ENCODE measurements around the gene NSD2. TPM values are rescaled to one million over a fixed set of nuclear protein-coding genes. Genes with fewer than 3 reads are reported as not detected.

Gene NSD2
- total RNA-seq, 1 experiment from 2014 or later: 122 TPM

DNA sequence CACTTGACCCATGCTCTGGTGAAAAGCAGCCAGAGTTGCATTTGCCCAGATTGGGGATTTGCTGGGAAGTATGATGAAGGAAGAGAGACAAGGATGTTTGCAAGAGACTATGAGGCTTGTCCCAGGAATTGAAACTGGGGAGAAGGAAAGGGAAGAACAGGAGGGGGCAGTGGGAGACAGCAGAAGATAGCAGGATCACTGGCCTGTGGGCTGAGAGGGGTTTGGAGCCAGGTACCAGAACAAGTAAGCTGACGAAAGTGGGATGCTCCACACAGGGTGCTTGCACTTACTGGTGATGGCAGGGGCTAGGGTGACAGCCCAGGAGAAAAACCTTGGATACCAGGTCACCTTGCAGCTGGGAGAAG is 11.8 kb upstream of the NSD2 start:
- no TSS peak for BruUV-seq (replicated peaks)
- CTCF ChIA-PET: interaction anchor here (0.6 to 1.4 kb wide), 4 partner anchors 9 to 52 kb away, joined by 4 to 8 read pairs (median 6); no protein-coding TSS in a partner anchor
- no peak overlapping the region for H3K27ac Mint-ChIP-seq (ENCODE audit: unreplicated experiment)

DNA sequence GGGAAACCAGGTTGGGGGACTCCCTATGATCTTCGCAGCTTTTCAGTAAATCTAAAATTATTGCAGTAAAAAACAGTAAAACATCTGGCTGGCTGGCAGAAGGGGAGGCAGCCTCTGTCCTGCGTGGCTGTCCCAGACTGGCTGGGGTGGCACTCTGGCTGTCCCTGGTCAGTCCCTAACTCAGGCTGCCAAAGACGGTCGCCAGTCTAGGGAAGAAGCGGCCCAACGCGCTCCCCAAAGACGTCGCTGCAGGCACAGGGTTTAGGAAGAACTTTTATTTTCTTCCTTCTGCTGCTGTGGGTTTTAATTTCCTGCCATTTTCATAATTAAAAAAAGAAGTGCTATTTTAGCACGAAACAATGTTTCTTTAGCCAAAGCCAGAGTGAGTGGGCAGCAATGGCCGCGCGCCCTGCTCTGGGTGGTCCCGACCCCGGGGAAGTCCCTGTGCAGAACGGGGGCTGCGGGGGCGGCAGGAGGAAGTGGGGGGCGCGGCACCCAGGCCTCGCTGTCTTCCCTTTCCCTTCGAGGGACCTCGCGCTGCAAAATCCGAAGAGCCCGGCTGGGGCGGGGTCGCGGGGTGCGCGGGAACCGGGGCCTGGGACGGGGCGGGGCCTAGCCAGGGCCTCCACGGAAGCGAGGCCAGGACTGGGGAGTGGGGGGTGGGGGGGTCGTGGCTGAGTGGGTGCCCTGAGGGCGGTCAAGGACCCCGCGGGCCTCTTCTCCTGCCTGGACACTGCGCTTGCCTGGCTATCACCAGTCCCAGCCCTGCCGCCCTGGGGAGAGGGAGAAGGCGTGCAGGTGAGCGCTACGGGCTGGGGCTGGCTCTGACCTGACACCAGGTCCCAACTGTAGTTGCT is 8.9 kb upstream of the NSD2 start:
- no peak overlapping the region for H3K27ac Mint-ChIP-seq (ENCODE audit: unreplicated experiment)
- intact Hi-C loops (cut with micrococcal nuclease; ENCODE audit: unreplicated experiment): no loop called here
- H3K36me3 ChIP-seq (ENCODE audit: control insufficient read depth, insufficient read depth, low read length): no peaks in the 10 kb centered on the region
- H3K9me3 Mint-ChIP-seq (ENCODE audit: unreplicated experiment): no peaks in the 10 kb centered on the region
- peaks cover 32% of the 10 kb centered on the region for H3K4me1 ChIP-seq
- no peaks in the 10 kb centered on the region for H3K27me3 ChIP-seq (replicated peaks; ENCODE audit: control insufficient read depth, insufficient read depth, low read length)
- ChIA-PET CTCF (interaction anchor here (1.3 kb wide), 1 partner anchor 36 kb away, joined by 3 read pairs; no protein-coding TSS in a partner anchor), POLR2A (no interaction called here)
- no peaks in the 10 kb centered on the region for H3K9me3 ChIP-seq
- DNase-seq: no peak
- TF ChIP-seq, protein P1, sequence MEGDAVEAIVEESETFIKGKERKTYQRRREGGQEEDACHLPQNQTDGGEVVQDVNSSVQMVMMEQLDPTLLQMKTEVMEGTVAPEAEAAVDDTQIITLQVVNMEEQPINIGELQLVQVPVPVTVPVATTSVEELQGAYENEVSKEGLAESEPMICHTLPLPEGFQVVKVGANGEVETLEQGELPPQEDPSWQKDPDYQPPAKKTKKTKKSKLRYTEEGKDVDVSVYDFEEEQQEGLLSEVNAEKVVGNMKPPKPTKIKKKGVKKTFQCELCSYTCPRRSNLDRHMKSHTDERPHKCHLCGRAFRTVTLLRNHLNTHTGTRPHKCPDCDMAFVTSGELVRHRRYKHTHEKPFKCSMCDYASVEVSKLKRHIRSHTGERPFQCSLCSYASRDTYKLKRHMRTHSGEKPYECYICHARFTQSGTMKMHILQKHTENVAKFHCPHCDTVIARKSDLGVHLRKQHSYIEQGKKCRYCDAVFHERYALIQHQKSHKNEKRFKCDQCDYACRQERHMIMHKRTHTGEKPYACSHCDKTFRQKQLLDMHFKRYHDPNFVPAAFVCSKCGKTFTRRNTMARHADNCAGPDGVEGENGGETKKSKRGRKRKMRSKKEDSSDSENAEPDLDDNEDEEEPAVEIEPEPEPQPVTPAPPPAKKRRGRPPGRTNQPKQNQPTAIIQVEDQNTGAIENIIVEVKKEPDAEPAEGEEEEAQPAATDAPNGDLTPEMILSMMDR (IDR thresholded peaks at IDR 0.05; ENCODE audit: insufficient read depth in 1 of 2, low read depth in 1 of 2, low read length in 1 of 2, severe bottlenecking in 1 of 2, unreplicated experiment in 1 of 2): no peak
- H3K36me3 Mint-ChIP-seq (ENCODE audit: insufficient read depth, unreplicated experiment): no peaks in the 10 kb centered on the region
- H3K4me3 ChIP-seq (ENCODE audit: low read depth, low read length): no peak overlapping the region
- no TSS peak for BruUV-seq (replicated peaks)
- peaks cover 16% of the 10 kb centered on the region for H3K4me1 Mint-ChIP-seq (ENCODE audit: low read depth, unreplicated experiment)
- no peak overlapping the region for H3K4me3 Mint-ChIP-seq (ENCODE audit: unreplicated experiment)
- H3K27me3 Mint-ChIP-seq (ENCODE audit: insufficient read depth, unreplicated experiment): no peaks in the 10 kb centered on the region

More for the DNA sequence above, 11.8 kb upstream of the NSD2 start:
- H3K9me3 Mint-ChIP-seq (ENCODE audit: unreplicated experiment): no peaks in the 10 kb centered on the region
- no peak overlapping the region for H3K4me3 Mint-ChIP-seq (ENCODE audit: unreplicated experiment)
- DNase-seq: no peak
- intact Hi-C loops (cut with micrococcal nuclease; ENCODE audit: unreplicated experiment): no loop called here
- no peaks in the 10 kb centered on the region for H3K36me3 Mint-ChIP-seq (ENCODE audit: insufficient read depth, unreplicated experiment)
- Histone ChIP-seq H3K9me3 (no peaks in the 10 kb centered on the region), H3K36me3 (ENCODE audit: control insufficient read depth, insufficient read depth, low read length) (no peaks in the 10 kb centered on the region), H3K4me1 (peaks cover 27% of the 10 kb centered on the region), H3K27me3 (replicated peaks; ENCODE audit: control insufficient read depth, insufficient read depth, low read length) (no peaks in the 10 kb centered on the region), H3K4me3 (ENCODE audit: low read depth, low read length) (no peak overlapping the region)
- H3K4me1 Mint-ChIP-seq (ENCODE audit: low read depth, unreplicated experiment): peaks cover 8% of the 10 kb centered on the region
- TF ChIP-seq, protein P1 (IDR thresholded peaks at IDR 0.05; ENCODE audit: insufficient read depth in 1 of 2, low read depth in 1 of 2, low read length in 1 of 2, severe bottlenecking in 1 of 2, unreplicated experiment in 1 of 2): peak in 1 of 2 experiments; percentile 41
- POLR2A ChIA-PET: interaction anchor here (0.6 kb wide), 1 partner anchor 17 kb away, joined by 3 read pairs; no protein-coding TSS in a partner anchor
- no peaks in the 10 kb centered on the region for H3K27me3 Mint-ChIP-seq (ENCODE audit: insufficient read depth, unreplicated experiment)

DNA sequence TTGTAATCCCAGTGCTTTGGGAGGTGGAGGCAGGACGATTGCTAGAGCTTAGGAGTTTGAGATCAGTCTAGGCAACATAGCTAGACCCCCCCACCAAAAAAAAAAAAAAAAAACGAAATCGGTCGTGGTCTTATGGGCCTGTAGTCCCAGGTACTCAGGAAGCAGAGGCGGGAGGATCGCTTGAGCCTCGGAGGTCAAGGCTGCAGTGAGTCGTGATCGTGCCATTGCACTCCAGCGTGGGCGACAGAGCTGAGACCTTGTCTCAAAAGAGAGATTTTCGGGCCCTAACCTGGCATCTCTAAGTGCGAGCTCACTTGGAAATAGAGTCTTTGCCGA is 8.3 kb upstream of the NSD2 start:
- peak overlapping the region; percentile 11 for H3K27ac Mint-ChIP-seq (ENCODE audit: unreplicated experiment)
- no TSS peak for BruUV-seq (replicated peaks)
- Histone ChIP-seq H3K4me3 (ENCODE audit: low read depth, low read length) (no peak overlapping the region), H3K9me3 (no peaks in the 10 kb centered on the region), H3K27me3 (replicated peaks; ENCODE audit: control insufficient read depth, insufficient read depth, low read length) (no peaks in the 10 kb centered on the region), H3K4me1 (peaks cover 35% of the 10 kb centered on the region), H3K36me3 (ENCODE audit: control insufficient read depth, insufficient read depth, low read length) (no peaks in the 10 kb centered on the region)
- TF ChIP-seq, protein P1 (IDR thresholded peaks at IDR 0.05; ENCODE audit: insufficient read depth in 1 of 2, low read depth in 1 of 2, low read length in 1 of 2, severe bottlenecking in 1 of 2, unreplicated experiment in 1 of 2): no peak
- no peaks in the 10 kb centered on the region for H3K9me3 Mint-ChIP-seq (ENCODE audit: unreplicated experiment)
- intact Hi-C loops (cut with micrococcal nuclease; ENCODE audit: unreplicated experiment): no loop called here
- POLR2A ChIA-PET: no interaction called here
- peaks cover 5% of the 10 kb centered on the region for H3K36me3 Mint-ChIP-seq (ENCODE audit: insufficient read depth, unreplicated experiment)
- H3K4me3 Mint-ChIP-seq (ENCODE audit: unreplicated experiment): no peak overlapping the region
- CTCF ChIA-PET: no interaction called here
- H3K4me1 Mint-ChIP-seq (ENCODE audit: low read depth, unreplicated experiment): peaks cover 22% of the 10 kb centered on the region
- H3K27me3 Mint-ChIP-seq (ENCODE audit: insufficient read depth, unreplicated experiment): no peaks in the 10 kb centered on the region
- DNase-seq: no peak
